Measurements from ENCODE around the gene HOXA9.

Gene HOXA9

DNA sequence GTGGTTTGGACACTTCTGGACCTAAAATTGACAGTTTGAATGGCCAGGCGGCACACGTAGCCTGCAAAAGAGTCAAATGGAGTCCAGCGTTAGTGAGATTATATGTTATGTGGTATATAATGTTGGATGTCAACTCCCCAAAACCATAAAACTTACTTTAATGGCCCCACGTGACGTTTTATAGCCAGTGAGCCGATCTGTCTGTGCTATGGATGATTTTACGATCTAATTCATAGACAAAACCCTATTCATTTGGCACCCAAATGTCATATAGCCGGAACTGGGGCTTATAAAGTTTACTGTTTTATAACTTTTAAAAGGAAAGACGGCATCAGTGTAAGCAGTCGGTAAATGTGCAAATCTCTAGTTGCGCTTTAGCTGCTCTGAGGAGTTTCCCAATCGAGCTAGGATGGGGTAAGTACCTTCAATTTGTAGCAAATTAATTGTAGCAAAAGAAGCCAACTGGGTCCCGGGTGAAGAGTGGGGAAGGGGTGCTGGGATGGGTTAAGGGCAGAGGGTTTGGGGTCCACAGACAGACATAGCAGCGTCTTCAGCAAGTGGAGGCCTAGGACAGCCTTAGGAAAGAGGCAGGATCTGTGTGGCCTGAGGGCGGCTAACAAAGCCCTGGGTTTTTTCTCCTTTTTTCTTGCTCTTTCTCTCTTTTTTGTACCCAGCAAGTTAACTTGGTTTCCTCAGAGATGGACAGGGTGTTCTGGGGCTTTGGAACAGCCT, 25.0 kb downstream of the HOXA9 start:
- DNase-seq: no peak

- no peak for DNase-seq
These were observed 25.8 kb downstream of the HOXA9 start for GRCh38 chr7:27139334-27140125.

DNA sequence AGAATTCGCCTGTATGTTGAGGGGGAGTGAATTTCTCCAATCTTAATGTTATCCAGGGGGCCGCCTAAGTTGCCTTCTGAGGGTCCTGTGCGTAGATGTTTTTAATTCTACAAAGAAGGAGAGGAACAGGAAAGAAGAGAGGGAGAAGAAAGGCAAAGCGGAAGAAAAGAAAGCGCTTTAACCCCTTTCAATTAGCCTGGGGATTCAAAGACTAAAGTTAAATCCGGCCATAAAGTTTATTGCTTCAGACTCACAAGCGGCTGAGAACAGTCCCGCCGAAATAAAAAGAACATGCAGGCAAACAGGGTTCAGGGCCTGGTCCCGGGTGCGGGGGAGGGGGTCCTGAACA, 26.4 kb downstream of the HOXA9 start:
- DNase-seq: no peak

DNA sequence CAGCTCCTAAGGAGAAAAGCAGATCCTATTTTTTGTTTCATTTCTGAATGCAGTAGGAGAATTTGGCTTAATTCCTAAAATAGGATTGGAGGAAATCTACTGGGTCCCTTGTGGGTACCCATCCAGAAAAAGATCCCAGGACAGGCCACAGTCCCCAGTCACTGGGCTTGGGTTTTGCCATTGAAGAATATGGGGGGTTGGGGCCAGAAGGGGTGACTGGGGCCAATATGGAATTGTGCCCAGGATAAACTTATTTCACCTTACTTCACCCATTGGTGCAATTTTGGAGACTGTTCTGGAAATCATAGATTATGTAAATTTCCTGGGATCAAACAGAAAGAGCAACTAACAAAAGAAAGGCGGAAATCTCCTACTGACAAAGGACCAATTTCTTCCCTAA, 26.9 kb downstream of the HOXA9 start:
- DNase-seq: no peak

GRCh38 chr7:27137640-27138315, 27.6 kb downstream of the HOXA9 start:
- no peak for DNase-seq

- DNase-seq: no peak
These were observed 30.9 kb downstream of the HOXA9 start for GRCh38 chr7:27134392-27134791.

GRCh38 chr7:27133409-27134231, 31.7 kb downstream of the HOXA9 start:
- no peak for DNase-seq

GRCh38 chr7:27132978-27133377, 32.4 kb downstream of the HOXA9 start:
- no peak for DNase-seq

- no peak for DNase-seq
These were observed 33.1 kb downstream of the HOXA9 start for GRCh38 chr7:27132214-27132613.

DNA sequence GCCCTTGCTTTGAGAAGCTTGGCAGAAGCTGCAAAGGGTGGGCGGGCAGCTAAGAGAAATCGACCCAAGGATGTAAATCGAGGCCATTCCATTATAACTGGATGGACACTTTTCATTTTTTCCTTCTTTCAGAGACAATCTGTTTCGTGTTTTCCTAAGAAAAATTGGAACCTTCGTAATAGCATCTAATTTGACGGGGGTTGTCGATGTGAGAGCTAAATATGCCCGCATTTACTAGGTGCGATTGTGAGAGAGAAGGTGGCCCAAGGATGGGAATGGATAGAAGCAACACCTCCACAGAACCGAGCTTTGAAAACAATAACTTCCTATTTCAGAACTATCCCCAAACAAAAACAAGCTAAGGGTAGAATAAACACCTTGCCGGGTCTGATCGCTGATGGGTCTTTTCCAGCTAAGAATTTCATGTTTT, 33.9 kb downstream of the HOXA9 start:
- DNase-seq: no peak

GRCh38 chr7:27130540-27131389, 34.6 kb downstream of the HOXA9 start, which contains the start of gene HOXA4:
Gene HOXA4 (minus strand): TSS chr7:27130757. CDS start chr7:27130733, 24 bp downstream.
- DNase-seq: peak; percentile 79

GRCh38 chr7:27129729-27130539, 35.4 kb downstream of the HOXA9 start:
- no peak for DNase-seq

DNA sequence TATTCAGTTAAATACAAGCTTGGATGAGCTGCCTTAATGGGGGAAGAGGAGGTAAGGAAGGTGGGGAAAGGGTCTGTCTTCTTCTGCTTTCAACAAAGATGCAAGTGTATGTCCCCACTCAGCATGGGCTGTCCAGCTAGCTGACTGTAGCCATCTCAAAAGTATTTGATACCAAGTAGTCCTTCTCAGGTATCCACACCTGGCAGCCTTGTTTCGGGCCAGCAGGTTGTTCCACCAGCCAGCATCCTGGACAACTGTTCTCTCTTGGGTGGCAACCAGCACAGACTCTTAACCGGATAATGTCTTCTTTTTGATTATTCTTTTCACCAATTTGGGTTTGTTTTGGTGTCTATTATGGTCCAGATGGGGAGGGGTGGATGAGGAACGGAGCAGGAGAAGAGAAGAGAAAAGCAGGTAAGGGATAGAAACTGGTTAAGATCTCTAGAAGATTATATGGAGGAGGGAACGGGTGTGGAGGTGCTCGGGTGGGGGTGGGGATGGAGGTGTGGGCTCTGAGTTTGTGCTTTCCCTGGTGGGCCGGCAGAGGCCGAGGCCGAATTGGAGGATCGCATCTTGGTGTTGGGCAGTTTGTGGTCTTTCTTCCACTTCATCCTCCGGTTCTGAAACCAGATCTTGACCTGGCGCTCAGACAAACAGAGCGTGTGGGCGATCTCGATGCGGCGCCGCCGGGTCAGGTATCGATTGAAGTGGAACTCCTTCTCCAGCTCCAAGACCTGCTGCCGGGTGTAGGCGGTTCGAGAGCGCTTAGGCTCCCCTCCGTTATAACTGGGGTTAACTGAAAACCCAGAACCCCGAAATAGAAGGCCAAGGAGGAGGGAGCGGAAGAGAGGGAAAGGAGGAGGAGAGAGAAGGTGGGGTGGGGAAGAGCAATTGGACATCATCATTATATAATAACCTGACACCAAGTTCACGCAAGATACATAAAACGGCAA, 36.3 kb downstream of the HOXA9 start:
- DNase-seq: no peak

DNA sequence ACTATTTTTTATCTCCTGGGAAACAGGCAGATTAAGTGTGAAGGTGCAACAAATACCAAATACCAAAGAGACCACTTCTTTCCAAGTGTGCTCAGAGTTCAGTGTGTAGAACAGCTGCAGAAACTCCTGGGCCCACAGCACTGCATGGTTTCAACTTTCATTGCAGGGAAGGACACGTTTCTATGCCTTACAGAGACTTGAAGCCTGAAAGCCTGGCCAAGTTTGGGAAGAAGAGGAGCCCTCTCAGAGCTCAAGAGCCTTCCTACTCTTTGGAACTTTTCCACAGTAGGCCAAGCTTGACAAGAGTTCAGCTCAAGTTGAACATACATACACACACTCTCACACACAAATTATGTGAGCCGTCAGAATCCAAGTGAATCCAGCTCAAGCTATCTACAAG, 37.3 kb downstream of the HOXA9 start:
- no peak for DNase-seq

DNA sequence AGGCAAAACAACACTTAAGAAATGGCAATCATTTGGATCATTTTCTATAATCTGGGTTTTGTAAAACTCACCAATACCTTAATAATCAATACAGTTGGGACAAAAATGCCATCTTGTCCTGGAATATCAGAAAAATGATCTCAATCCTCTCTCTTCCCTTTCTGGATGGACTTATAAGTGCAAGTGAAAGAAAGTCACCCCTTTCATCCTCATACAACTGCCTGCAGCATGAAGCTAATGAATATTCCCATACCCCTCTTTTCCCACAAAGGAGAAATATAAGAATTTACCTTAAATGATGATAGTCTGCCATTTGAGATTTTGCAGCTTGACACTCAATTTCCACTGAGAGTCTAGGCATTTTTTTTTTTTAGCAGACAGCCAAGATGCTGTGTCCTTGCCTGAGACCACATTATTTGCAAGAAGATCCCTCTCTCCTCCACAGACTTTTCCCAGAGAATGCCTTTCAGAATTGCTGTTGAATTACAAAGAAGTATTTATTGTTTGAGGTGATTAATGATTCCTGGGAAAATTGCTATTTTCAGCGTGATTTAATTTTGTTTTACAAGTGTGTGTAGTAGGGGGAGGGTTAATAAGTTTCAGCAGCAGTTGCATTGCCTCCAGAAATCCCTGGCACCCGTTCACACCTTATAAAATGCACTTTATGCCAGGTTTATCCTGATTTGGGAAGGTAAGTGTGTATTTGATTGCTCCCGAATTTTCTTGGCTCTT, 38.6 kb downstream of the HOXA9 start:
- no peak for DNase-seq

DNA sequence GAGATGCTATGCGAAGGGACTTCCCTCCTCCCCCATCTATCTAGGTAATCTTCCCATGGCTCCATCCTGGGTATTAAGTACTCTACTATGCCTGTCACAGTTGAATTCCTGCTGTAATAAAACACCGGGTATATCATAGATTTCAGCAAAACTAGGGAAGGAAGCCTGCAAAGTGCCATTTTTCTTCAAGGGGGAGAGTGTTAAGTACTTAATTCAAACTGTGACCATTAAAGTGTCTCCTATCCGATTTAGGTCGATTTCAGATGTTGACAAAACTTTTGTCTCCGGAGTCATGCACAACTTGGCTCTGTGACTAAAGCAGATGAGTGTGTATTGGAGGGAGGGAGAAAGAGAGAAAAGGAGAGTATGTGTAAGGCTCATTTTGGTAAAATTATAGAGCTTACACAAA, 39.3 kb downstream of the HOXA9 start:
- no peak for DNase-seq

GRCh38 chr7:27124902-27125689, 40.2 kb downstream of the HOXA9 start:
- DNase-seq: no peak

Data from stimulated activated CD4-positive, alpha-beta T cell treated with anti-CD3 and anti-CD28 coated beads, Interleukin-4, amount 100 ng/mL, for 24 hours (primary cell).